Limb (tissue), 2 donors: ENCODE results near the gene HACD1.
"Not testable (repeated sequence)": the region's sequence is repeated elsewhere in the genome, so short reads cannot be mapped to it uniquely, and the experiment has no call there.

Experiments
- DNase-seq, 2 donors: peaks; one replicate each; pipeline ENCODE4 v3.0.0-alpha.2; 2016; ENCODE audit errors: extremely low spot score in 2 of 2

HACD1 gene

DNA sequence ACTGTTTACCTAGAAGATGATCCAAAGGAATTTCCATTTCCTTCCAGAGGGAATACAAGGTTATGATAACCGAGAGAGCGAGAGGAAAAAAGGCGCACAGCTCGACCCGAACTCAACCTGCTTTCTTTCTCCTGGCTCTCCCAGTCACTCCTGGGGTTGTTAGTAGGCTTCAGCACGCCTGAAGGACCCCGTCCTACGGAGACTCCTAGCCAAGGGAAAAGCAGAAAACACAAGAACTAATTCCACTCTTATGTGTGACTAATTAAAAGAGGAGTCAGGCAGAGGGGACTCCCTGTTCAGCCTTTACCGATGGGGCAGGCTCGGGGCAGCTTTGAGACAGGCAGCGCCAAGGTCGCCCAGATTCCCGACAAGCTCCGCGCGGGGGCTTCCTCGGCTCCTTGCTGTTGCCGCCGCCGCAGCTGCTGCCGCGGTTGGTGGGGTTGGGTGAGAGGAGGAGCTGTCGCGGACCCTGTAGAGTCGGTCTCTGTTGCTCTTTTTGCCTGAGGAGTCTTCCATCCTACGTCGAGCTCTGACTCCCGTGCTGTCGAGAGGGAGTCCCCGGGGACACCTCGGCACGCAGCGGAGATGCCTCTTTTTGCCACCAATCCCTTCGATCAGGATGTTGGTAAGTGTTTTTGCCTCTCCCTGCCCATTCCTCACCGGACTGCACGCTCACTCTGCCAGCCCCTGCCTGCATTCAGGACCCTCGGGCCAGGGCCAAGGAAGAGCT lies 26.7 kb upstream of the HACD1 start, which contains the start of gene STAM:
TSS of gene STAM (plus strand) at position 397 of the 730 bp plus-strand sequence. CDS start at position 586, 189 bp downstream.
- peak; percentile 94 to 96 for DNase-seq

- DNase-seq = no peak
Measured at GRCh38 chr10:17643339-17643754, 26.2 kb upstream of the HACD1 start.

DNA sequence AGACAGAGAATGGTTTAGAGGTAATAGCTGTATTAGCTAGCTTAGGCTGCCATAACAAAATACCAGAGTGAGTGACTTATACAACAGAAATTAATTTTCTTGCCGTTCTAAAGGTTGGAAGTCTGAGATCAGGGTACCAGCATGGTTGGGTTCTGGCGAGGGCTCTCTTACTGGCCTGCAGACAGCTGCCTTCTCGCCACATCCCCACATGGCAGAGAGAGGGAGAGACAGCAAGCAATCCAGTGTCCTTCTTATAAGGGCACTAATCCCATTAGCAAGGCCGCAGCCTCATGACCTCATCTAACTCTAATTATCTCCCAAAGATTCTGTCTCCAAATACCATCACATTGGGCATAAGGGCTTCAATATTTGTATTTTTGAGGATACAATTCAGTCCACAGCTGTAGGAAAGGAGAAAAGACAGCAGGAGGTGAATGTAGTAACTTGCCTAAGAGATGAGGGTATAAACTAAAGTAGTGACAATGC lies 23.2 kb upstream of the HACD1 start:
- no peak for DNase-seq

GRCh38 chr10:17637869-17638268 lies 20.7 kb upstream of the HACD1 start:
- DNase-seq = no peak

DNA sequence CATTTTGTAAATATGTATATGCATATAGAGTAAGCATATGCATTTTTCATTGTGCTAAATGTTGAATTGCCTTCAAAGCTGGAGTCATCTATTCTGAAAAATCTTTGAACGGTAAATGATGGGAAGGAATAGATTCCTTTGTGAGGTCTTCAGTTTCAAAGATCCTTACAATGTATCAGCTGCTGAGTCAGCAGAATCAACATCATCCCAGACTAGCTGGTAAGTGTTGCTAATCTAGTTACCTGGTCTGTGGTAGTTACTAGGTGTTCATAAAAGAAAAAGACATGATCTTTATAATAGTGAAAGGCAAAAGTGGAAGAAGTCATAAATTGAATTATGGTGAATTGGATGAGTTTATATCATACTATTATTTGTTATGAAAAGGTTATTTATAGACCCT lies 16.2 kb upstream of the HACD1 start:
- DNase-seq = no peak

DNA sequence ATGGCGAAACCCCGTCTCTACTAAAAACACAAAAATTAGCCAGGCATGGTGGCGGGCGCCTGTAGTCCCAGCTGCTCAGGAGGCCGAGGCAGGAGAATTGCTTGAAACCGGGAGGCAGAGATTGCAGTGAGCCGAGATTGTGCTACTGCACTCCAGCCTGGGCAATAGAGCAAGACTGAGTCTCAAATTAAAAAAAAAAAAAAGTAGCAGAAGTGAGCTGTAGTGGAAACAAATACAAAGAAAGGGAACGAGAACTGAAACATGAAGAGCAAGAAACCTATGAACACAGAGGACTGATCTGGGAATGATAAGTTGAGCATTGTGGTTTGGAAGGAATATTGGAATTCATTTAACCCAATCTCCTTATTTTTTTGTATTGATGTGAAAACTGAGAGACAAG lies 15.4 kb upstream of the HACD1 start:
- not testable (repeated sequence) for DNase-seq

- no peak for DNase-seq
Measured at GRCh38 chr10:17626656-17627055, 9.5 kb upstream of the HACD1 start.

DNA sequence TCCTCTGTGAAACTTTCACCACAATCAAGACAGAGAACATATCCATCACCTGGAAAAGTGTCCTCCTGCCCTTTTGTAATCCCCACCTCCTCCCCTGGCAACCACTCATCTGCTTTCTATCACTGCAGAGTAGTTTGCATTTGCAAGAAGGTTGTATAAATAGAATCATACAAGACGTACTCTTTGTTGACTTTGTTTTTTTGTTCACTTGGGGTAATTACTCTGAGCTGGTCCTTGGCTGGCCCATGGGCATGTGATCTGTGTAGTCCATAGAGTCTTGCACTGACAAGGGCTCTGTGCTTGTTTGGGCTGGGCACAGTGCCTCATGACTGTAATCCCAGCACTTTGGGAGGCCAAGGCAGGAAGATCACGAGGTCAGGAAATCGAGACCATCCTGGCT lies 7.8 kb upstream of the HACD1 start:
- no peak for DNase-seq

GRCh38 chr10:17622061-17622460 lies 4.9 kb upstream of the HACD1 start:
- DNase-seq = no peak

DNA sequence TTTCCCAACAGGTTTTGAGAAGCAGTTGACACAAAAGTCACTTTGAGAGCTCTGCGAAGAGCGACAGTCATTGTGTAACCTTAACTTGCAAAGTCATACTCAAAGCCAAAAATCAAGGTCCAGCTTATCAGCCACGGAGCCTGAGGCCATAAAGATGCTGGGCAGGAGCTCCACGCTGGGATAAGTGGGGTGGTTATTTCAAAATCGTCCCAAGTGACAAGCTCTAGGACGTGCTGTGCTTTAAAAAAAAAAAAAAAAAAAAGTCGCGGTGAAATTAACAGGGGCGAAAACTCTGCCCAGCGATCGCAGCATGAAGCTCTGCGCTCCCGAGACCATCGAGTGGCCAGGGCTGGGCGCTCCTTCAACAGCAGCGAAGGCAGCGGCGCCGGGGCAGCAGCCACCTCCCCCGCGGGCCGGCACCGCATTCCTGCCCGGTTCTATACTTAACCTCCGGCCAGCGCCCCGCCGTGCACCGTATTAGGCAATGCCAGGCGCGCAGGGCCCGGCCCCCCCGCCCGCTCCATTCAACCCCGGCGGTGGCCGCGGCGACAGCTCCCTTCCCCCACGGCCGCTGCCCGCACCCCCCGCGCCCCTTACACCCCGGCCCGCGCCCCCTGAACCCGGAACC lies 657 bp downstream of the HACD1 start:
- peak; percentile 16 to 69 for DNase-seq

DNA sequence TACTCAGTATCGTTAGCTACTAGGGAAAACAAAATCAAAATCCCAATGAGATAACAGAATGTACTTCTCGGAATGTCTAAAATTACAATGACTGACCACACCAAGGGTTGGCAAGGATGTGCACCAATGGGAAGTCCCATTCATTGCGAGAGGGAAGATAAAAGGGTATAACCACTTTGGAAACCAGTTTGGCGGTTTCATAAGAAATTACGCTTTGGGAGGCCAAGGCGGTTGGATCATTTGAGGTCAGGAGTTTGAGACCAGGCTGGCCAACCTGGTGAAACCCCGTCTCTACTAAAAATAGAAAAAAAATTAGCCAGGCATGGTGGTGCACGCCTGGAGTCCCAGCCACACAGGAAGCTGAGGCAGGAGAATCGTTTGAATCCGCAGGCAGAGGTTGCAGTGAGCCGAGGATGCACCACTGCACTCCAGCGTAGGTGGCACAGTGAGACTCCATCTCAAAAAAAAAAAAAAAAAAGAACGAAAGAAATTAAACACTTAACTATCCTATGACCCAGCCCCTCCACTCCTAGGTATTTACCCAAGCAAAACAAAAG lies 7.6 kb downstream of the HACD1 start:
- DNase-seq = no peak

- peak in 1 of 2 donors; percentile 58 for DNase-seq
Measured at GRCh38 chr10:17607603-17608332, 9.4 kb downstream of the HACD1 start.

- no peak for DNase-seq
Measured at GRCh38 chr10:17607060-17607459, 10.1 kb downstream of the HACD1 start.

GRCh38 chr10:17606547-17607040 lies 10.6 kb downstream of the HACD1 start:
- DNase-seq = no peak

GRCh38 chr10:17605936-17606335 lies 11.2 kb downstream of the HACD1 start:
- no peak for DNase-seq

GRCh38 chr10:17599089-17599488 lies 18.1 kb downstream of the HACD1 start:
- no peak for DNase-seq

- DNase-seq = no peak
Measured at GRCh38 chr10:17597386-17597785, 19.8 kb downstream of the HACD1 start.

- DNase-seq = no peak
Measured at GRCh38 chr10:17590969-17591645, 26.1 kb downstream of the HACD1 start.

DNA sequence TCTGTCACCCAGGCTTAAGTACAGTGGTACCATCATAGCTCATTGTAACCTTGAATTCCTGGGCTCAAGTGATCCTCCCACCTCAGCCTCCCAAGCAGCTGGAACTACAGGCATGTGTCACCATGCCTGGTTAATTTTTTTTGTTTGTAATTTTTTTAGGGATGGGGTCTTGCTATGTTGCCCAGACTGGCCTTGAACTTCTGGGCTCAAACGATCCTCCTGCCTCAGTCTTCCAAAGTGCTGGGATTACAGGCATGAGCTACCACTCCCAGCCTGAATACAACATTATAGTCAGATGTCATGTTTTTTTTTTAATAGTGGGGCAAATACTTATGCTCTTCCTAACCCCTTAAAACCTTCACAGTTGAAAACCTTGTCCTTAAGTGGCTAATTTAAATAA lies 27.9 kb downstream of the HACD1 start:
- DNase-seq = not testable (repeated sequence)

GRCh38 chr10:17588420-17588819 lies 28.8 kb downstream of the HACD1 start:
- DNase-seq = no peak

GRCh38 chr10:17587321-17587720 lies 29.9 kb downstream of the HACD1 start:
- not testable (repeated sequence) for DNase-seq
